Measurements from ENCODE around the gene ELF5.

GRCh38 chr11:34499719-34500500 is 13.7 kb downstream of the ELF5 start:
- no peak for TF ChIP-seq REST (IDR thresholded peaks at IDR 0.05; ENCODE audit: insufficient read depth in 1 of 2, low read depth in 2 of 2, low read length in 2 of 2)
- no peak for TF ChIP-seq SIN3A (IDR thresholded peaks at IDR 0.05; ENCODE audit: borderline replicate concordance, insufficient read depth, low read length)
- no peak for TF ChIP-seq TAF1 (IDR thresholded peaks at IDR 0.05; ENCODE audit: borderline replicate concordance, insufficient read depth, low read length)

All from PFSK-1 (cell line).